Skin of body (tissue), 3 donors: Measurements from ENCODE around the gene SNRPB. TPM values are rescaled to one million over a fixed set of nuclear protein-coding genes. Genes with fewer than 3 reads are reported as not detected.

Experiments
- DNase-seq: peaks from one replicate; lab custom pipeline; 2025; lab: John Stamatoyannopoulos, UW
- small RNA-seq: library from RNA; depleted of rRNA; stranded (forward); fragments of <200 nt; gene quantifications from one replicate; pipeline ENCODE3, GENCODE V24; 2014; ENCODE audit warnings: low replicate concordance
- total RNA-seq: library from RNA; depleted of rRNA; stranded (reverse); fragments of >200 nt; gene quantifications from one replicate; pipeline ENCODE4 v1.2.3, GENCODE V29; 2014

The SNRPB gene
- total RNA-seq, 1 donor from 2014 or later = 81.6 TPM

- no peak for DNase-seq
Measured at GRCh38 chr20:2429051-2429450, 41.5 kb downstream of the SNRPB start.

GRCh38 chr20:2421247-2421646, 49.3 kb downstream of the SNRPB start:
- no peak for DNase-seq

DNA sequence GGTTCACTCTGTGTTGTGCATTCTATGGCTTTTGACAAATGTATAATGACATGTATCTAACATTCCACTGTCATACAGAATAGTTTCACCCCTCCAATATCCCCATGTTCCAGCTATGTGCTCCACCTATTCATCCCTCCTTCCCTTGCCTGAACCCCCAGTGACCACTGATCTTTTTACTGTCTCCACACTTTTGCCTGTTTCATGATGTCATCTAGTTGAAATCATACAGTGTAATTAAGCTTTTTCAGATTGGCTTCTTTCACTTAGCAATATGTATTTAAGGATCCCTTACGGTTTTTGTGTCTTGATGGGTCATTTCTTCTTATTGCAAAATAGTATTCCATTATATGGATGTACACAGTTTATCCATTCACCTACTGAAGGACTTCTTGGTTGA, 50.1 kb downstream of the SNRPB start:
- no peak for DNase-seq

GRCh38 chr20:2418388-2418787, 52.2 kb downstream of the SNRPB start:
- no peak for DNase-seq

DNA sequence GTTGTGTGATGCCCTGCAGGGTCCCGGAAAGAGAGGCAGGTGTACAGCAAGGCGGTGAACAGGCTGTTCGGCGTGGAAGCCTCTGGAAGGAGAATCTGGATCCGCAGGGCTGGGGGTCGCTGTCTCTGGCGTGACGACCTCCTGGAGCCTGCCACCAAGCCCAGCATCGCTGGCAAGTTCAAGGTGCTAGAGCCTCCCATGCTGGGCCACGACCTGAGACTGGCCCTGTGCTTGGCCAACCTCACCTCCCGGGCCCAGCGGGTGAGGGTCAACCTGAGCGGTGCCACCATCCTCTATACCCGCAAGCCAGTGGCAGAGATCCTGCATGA, 53.4 kb downstream of the SNRPB start:
- DNase-seq = no peak

DNA sequence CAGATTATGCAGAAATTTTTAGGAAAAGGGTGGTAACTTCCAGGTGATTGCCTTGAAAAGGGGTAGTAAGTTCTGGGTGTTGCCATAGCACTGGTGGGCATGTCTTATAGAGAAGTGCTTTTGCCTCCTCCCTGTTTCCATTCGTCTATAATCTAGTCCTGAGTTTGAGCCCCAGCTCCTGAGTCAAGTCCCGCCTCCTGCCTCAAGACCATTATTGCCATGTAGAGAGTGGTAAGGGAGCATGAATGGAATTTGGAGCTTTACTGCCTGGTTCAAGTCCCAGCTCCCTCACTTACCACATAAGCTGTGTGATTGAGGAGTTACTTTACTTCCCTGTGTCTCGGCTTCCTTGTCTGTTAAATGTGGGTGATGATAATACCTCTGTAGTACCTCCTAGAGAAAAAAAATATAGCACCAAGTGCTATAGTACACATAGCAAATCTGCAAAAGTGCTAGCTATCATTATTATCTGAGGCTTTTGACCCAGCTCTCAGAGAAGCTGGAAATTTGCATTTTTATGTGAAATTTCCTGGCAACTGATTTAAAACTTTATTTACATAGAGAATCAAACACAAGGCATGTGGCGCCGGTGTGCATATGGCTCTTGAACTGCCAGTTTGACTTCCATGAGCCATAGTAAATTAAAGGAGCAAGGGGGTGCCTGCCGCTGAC, 53.9 kb downstream of the SNRPB start:
- no peak for DNase-seq

Small RNA genes within 50 kb of the gene (small RNA-seq; reads per million reads assigned to genes)
- gene RF00019 = not detected

Other genes starting within 250 kb of the SNRPB start
- gene TGM3, start 174.8 kb downstream of the SNRPB start, total RNA-seq = 16.6 TPM
- 6.1 TPM for gene TGM6, start 89.9 kb downstream of the SNRPB start, total RNA-seq
- 17.4 TPM for gene ZNF343, start 38.1 kb upstream of the SNRPB start, total RNA-seq
- 0.10 TPM for gene TMC2, start 65.8 kb upstream of the SNRPB start, total RNA-seq
- gene NOP56, start 181.8 kb upstream of the SNRPB start, total RNA-seq = 98.3 TPM
- 65.0 TPM for gene IDH3B, start 193.4 kb upstream of the SNRPB start, total RNA-seq
- gene EBF4, start 222.0 kb upstream of the SNRPB start, total RNA-seq = 2.5 TPM